ENCODE results near the gene PRSS27.
"Not testable (repeated sequence)": the region's sequence is repeated elsewhere in the genome, so short reads cannot be mapped to it uniquely, and the experiment has no call there.

DNA sequence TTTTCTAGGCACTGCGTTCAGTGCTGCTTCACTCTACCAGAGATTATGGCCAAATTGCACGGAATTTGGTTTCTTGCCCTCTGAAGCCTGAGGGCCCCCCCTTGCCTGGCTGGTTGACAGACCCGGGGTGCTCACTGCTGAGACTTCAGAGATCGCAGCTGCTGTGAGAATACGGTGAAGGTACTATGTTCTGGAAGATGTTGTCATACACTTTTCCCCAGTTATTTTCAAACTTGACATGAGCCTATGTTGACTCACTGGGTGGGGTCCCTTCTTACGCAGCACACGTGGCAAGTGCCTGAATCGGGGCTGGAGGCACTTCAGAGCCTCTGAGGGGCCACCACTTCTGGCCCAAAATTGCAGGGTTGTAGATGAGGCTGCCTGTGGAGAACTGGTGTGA, 39.7 kb downstream of the PRSS27 start:
- TF ChIP-seq, protein P1, sequence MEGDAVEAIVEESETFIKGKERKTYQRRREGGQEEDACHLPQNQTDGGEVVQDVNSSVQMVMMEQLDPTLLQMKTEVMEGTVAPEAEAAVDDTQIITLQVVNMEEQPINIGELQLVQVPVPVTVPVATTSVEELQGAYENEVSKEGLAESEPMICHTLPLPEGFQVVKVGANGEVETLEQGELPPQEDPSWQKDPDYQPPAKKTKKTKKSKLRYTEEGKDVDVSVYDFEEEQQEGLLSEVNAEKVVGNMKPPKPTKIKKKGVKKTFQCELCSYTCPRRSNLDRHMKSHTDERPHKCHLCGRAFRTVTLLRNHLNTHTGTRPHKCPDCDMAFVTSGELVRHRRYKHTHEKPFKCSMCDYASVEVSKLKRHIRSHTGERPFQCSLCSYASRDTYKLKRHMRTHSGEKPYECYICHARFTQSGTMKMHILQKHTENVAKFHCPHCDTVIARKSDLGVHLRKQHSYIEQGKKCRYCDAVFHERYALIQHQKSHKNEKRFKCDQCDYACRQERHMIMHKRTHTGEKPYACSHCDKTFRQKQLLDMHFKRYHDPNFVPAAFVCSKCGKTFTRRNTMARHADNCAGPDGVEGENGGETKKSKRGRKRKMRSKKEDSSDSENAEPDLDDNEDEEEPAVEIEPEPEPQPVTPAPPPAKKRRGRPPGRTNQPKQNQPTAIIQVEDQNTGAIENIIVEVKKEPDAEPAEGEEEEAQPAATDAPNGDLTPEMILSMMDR (IDR thresholded peaks at IDR 0.05) = not testable (repeated sequence)
- TF ChIP-seq POLR2A, EP300 (IDR thresholded peaks at IDR 0.05): not testable (repeated sequence)
